IMR-90 (cell line): ENCODE results near the gene ERC2.

ENCODE experiments used
- CTCF ChIP-seq: conservative IDR thresholded peaks from 2 replicates; pipeline ENCODE4 v1.5.1; 2012; ENCODE audit warnings: mild to moderate bottlenecking, low read depth, low read length, improper control_type of control experiment
- MAZ ChIP-seq: IDR thresholded peaks from 2 replicates; pipeline ENCODE4 v1.6.1; 2012; ENCODE audit warnings: low read depth, mild to moderate bottlenecking, low read length, improper control_type of control experiment, moderate library complexity, borderline replicate concordance

- TF ChIP-seq MAZ (no peak), CTCF (no peak)
These were observed 354.4 kb downstream of the ERC2 start for GRCh38 chr3:56113908-56114307.
